ENCODE results near the gene TMBIM6.

The TMBIM6 gene

GRCh38 chr12:49794811-49795653 is 53.7 kb downstream of the TMBIM6 start:
- DNase-seq (ENCODE audit: low spot score), result no peak
- no peak overlapping the region for H3K27ac ChIP-seq
- H3K4me3 ChIP-seq, result no peak overlapping the region
- TF ChIP-seq CTCF (IDR thresholded peaks at IDR 0.05), result no peak

DNA sequence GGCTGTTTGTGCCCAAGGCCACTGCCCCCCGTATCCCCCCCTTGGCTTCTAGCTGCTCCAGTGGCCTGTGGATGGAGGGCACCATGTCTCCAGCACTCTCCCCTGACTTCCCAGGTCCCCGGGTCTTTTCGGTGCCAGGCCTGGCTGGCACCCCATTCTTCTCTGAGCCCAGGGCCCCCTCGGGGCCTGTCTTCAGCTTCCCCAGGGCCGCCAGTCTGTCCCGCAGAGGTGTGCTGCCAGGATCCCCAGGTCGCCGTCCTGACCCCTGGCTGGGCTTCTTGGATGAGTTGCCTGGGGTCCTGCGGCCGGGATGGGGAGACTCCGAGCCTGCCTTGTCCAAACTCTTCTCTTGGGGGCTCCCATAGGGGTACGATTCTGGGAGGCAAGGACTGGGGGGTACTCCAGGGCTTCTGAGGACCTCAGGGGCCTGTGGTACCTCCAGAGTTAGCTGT is 54.3 kb downstream of the TMBIM6 start:
- DNase-seq (ENCODE audit: low spot score), result no peak
- Histone ChIP-seq H3K27ac (no peak overlapping the region), H3K4me3 (no peak overlapping the region)
- TF ChIP-seq CTCF (IDR thresholded peaks at IDR 0.05), result no peak

GRCh38 chr12:49796155-49796554 is 54.8 kb downstream of the TMBIM6 start:
- TF ChIP-seq CTCF (IDR thresholded peaks at IDR 0.05), result no peak
- no peak overlapping the region for H3K4me3 ChIP-seq
- no peak for DNase-seq (ENCODE audit: low spot score)
- no peak overlapping the region for H3K27ac ChIP-seq

DNA sequence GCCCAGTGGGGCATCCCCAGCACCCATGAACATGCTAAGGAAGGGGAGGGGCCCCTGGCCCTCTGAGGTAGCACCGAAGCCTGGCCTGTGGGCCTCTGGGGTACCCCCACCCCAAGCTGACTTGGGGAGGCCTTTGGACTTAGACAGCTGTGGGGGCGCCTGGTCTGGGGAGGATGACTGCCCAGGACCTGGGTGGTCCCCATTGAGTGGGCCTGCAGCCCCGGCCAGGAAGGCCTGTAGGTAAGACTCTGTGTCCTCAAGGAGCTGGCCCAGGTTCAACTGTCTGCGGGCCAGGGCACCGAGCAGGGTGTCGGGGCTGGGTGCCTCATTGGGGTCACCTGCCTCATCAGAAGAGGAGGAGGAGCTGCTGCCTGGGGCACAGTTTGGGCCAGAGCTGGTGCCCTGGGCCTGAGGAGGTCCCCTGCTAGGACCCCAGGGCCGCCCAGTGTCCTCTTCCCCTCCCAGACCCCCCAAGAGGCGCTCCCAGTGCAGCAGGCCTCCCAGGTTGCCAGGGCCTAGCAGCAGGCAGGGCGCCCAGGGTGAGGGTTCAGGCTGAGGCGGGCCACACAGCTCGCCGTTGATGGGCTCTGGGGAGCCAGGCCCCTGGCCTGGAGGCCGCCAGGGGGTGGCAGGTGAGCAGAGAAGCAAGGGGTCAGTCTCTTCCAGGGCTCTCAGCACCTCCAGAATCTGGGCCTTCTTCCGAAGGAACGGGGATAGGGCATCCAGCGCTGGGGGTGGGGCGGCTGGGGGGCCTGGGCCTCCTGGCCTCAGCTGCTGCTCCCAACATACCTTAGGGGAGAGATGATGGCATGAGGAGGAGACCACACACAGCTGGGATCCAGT is 55.5 kb downstream of the TMBIM6 start:
- DNase-seq (ENCODE audit: low spot score), result no peak
- no peak for TF ChIP-seq CTCF (IDR thresholded peaks at IDR 0.05)
- Histone ChIP-seq H3K4me3 (no peak overlapping the region), H3K27ac (no peak overlapping the region)

- TF ChIP-seq CTCF (IDR thresholded peaks at IDR 0.05), result no peak
- no peak for DNase-seq (ENCODE audit: low spot score)
- H3K4me3 ChIP-seq, result no peak overlapping the region
- no peak overlapping the region for H3K27ac ChIP-seq
Observed at GRCh38 chr12:49797449-49797776, 56.1 kb downstream of the TMBIM6 start.

DNA sequence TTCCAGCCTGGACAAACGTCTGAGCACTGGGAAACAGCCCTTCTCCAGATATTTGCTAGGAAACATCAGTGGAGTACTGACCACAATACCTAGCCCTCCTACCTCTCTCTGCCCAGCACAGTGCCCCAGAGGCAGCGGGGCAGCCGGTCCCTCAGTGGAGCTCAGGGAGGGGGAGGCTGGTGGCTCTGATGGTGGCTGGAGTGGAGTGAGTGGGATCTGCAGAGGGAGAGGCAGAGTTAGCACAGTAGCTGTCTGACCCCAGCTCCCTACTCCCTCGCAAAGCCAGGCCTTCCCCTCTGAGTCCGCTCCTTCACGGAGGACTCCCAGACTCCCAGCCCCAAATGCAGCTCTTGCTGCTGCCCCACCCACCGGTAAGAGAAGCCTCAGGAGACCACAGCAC is 56.9 kb downstream of the TMBIM6 start:
- no peak for TF ChIP-seq CTCF (IDR thresholded peaks at IDR 0.05)
- DNase-seq (ENCODE audit: low spot score), result no peak
- Histone ChIP-seq H3K4me3 (no peak overlapping the region), H3K27ac (no peak overlapping the region)
